K562 (cell line): ENCODE measurements around the gene SLC22A23. TPM values are rescaled to one million over a fixed set of nuclear protein-coding genes. Genes with fewer than 3 reads are reported as not detected.
A peak's percentile ranks its signal among the peaks of the same experiment; 100 is the strongest.

Experiments used
- CAMTA2 ChIP-seq: fragments of 250-450 bp; sonication (Bioruptor Pico); conservative IDR thresholded peaks from 2 replicates; pipeline ENCODE4 v1.5.1; 2022
- CBX5 ChIP-seq: IDR thresholded peaks from 2 replicates; pipeline ENCODE4 v1.6.1; 2014; ENCODE audit warnings: low read depth, borderline replicate concordance
- CREB1 ChIP-seq, 2 experiments: sonication (generic) in 1 of 2; formaldehyde crosslinking in 1 of 2; IDR thresholded peaks; 2 replicates each; pipeline versions ENCODE4 v1.6.1 to v1.8.0; 2012 to 2022; ENCODE audit warnings: inconsistent platforms in 1 of 2, mild to moderate bottlenecking in 1 of 2, missing genetic modification reagents in 1 of 2, moderate library complexity in 1 of 2
- FOXA3 ChIP-seq, 2 experiments: fragments of 450-650 bp in 1 of 2; sonication (generic) in 1 of 2; formaldehyde crosslinking; IDR thresholded peaks in 1 of 2; conservative IDR thresholded peaks in 1 of 2; 2 replicates each; pipeline versions ENCODE4 v1.4.0 to v1.8.0; 2020 to 2022; ENCODE audit warnings: mild to moderate bottlenecking in 2 of 2, missing genetic modification reagents in 1 of 2
- FOXM1 ChIP-seq, 2 experiments: fragments of 450-650 bp in 1 of 2; sonication (generic) in 1 of 2; formaldehyde crosslinking in 1 of 2; IDR thresholded peaks; 2 replicates each; pipeline versions ENCODE4 v1.6.1 to v1.9.0; 2017 to 2022; ENCODE audit warnings: low read depth in 2 of 2, mild to moderate bottlenecking in 2 of 2, missing genetic modification reagents in 1 of 2, moderate library complexity in 1 of 2
- GABPB1 ChIP-seq: sonication (generic); formaldehyde crosslinking; IDR thresholded peaks from 2 replicates; pipeline ENCODE4 v1.8.0; 2022; ENCODE audit warnings: mild to moderate bottlenecking, missing genetic modification reagents
- GTF2A2 ChIP-seq: IDR thresholded peaks from 2 replicates; pipeline ENCODE4 v1.6.1; 2016; ENCODE audit warnings: mild to moderate bottlenecking, missing genetic modification characterization, missing compliant biosample characterization
- HDAC6 ChIP-seq: IDR thresholded peaks from 2 replicates; pipeline ENCODE4 v1.6.1; 2012; ENCODE audit warnings: low read depth, mild to moderate bottlenecking, control low read depth, inconsistent platforms, low read length, moderate library complexity
- HOXB6 ChIP-seq: fragments of 250-450 bp; sonication (Bioruptor Pico); IDR thresholded peaks from 2 replicates; pipeline ENCODE4 v1.5.1; 2022; ENCODE audit warnings: mild to moderate bottlenecking, borderline replicate concordance
- KAT7 ChIP-seq: sonication (generic); formaldehyde crosslinking; IDR thresholded peaks from 2 replicates; pipeline ENCODE4 v1.8.0; 2022; ENCODE audit warnings: missing genetic modification reagents, mild to moderate bottlenecking, borderline replicate concordance
- NR1H2 ChIP-seq: sonication (generic); formaldehyde crosslinking; IDR thresholded peaks from 2 replicates; pipeline ENCODE4 v1.4.0; 2020; ENCODE audit warnings: mild to moderate bottlenecking, missing genetic modification reagents
- NR2C1 ChIP-seq, 2 experiments: fragments of 450-650 bp; IDR thresholded peaks; 2 replicates each; pipeline ENCODE4 v1.6.1; 2017; ENCODE audit warnings: mild to moderate bottlenecking in 2 of 2, antibody characterized with exemption in 1 of 2, inconsistent platforms in 1 of 2, missing compliant biosample characterization in 1 of 2, missing genetic modification characterization in 1 of 2
- NR2C2 ChIP-seq, 2 experiments: fragments of 200-800 bp in 1 of 2; sonication (Bioruptor generic) in 1 of 2; sonication (generic) in 1 of 2; formaldehyde crosslinking in 1 of 2; IDR thresholded peaks; 2 replicates each; pipeline versions ENCODE4 v1.6.1 to v1.8.0; 2016 to 2022; ENCODE audit warnings: mild to moderate bottlenecking in 1 of 2, missing compliant biosample characterization in 1 of 2, missing genetic modification characterization in 1 of 2, missing genetic modification reagents in 1 of 2
- POU5F1 ChIP-seq: fragments of 150-350 bp; IDR thresholded peaks from 2 replicates; pipeline ENCODE4 v1.6.1; 2014; ENCODE audit warnings: borderline replicate concordance, low read length, low read depth, mild to moderate bottlenecking; ENCODE audit not compliant: partially characterized antibody
- PTBP1 ChIP-seq: fragments of 200-400 bp; formaldehyde crosslinking; IDR thresholded peaks from 2 replicates; pipeline ENCODE4 v1.6.1; 2017; ENCODE audit warnings: low read depth, low read length
- RBM22 ChIP-seq: fragments of 200-400 bp; formaldehyde crosslinking; IDR thresholded peaks from 2 replicates; pipeline ENCODE4 v1.6.1; 2018; ENCODE audit warnings: low read length, low read depth; ENCODE audit not compliant: poor library complexity, severe bottlenecking
- RBM25 ChIP-seq: fragments of 200-400 bp; formaldehyde crosslinking; IDR thresholded peaks from 2 replicates; pipeline ENCODE4 v1.6.1; 2018; ENCODE audit warnings: low read length, low read depth, moderate library complexity; ENCODE audit not compliant: severe bottlenecking
- ZNF175 ChIP-seq: fragments of 200-800 bp; sonication (Bioruptor generic); IDR thresholded peaks from 2 replicates; pipeline ENCODE4 v1.6.1; 2016; ENCODE audit warnings: low read depth, mild to moderate bottlenecking, missing genetic modification characterization, missing compliant biosample characterization
- ZNF217 ChIP-seq: sonication (generic); formaldehyde crosslinking; IDR thresholded peaks from 2 replicates; pipeline ENCODE4 v1.8.0; 2022; ENCODE audit warnings: mild to moderate bottlenecking, missing genetic modification reagents
- ZNF586 ChIP-seq: fragments of 450-650 bp; formaldehyde crosslinking; conservative IDR thresholded peaks from 2 replicates; pipeline ENCODE4 v1.4.0; 2020; ENCODE audit warnings: mild to moderate bottlenecking, moderate library complexity
- ZNF644 ChIP-seq: fragments of 200-800 bp; sonication (Bioruptor generic); IDR thresholded peaks from 2 replicates; pipeline ENCODE4 v1.6.1; 2016; ENCODE audit warnings: low read depth, missing genetic modification characterization, missing compliant biosample characterization
- polyA plus RNA-seq, 8 experiments: library from polyadenylated mRNA; depleted of rRNA in 4 of 8; stranded (reverse) in 5 of 8; unstranded in 3 of 8; fragments of >200 nt; fragmentation: Nextera tagmentation in 2 of 8; fragmentation: Illumina TruSeq in 1 of 8; extraction: Ambion mirVana in 2 of 8; extraction: Trizol in 1 of 8; gene quantifications; 2 replicates each; pipeline versions ENCODE4 v1.2.1 to v1.2.3, GENCODE V29; 2011 to 2014; ENCODE audit warnings: inconsistent platforms in 1 of 8, missing spikeins in 1 of 8
- total RNA-seq, 7 experiments: library from RNA; depleted of rRNA in 6 of 7; stranded (reverse); fragments of >200 nt in 6 of 7; fragmentation: Illumina TruSeq in 2 of 7; extraction: Trizol in 2 of 7; gene quantifications; 2 replicates each; pipeline versions ENCODE4 v1.2.1 to v1.2.3, GENCODE V29; 2011 to 2021; ENCODE audit warnings: low replicate concordance in 1 of 7
- TF ChIP-seq, protein P1 (sequence below): fragments of 450-650 bp; IDR thresholded peaks from 2 replicates; pipeline ENCODE4 v1.6.1; 2016; ENCODE audit warnings: low read depth, mild to moderate bottlenecking, moderate library complexity
- TF ChIP-seq, protein P2 (sequence below): sonication (generic); formaldehyde crosslinking; IDR thresholded peaks from 2 replicates; pipeline ENCODE4 v1.8.0; 2022; ENCODE audit warnings: mild to moderate bottlenecking, missing genetic modification reagents, borderline replicate concordance

The SLC22A23 gene
- total and polyA plus RNA-seq, 9 of the 15 experiments (the other 6 are each of a cell fraction or from before 2014, with no cell fraction given): 0.30 to 8.7 (median 2.5) TPM

DNA sequence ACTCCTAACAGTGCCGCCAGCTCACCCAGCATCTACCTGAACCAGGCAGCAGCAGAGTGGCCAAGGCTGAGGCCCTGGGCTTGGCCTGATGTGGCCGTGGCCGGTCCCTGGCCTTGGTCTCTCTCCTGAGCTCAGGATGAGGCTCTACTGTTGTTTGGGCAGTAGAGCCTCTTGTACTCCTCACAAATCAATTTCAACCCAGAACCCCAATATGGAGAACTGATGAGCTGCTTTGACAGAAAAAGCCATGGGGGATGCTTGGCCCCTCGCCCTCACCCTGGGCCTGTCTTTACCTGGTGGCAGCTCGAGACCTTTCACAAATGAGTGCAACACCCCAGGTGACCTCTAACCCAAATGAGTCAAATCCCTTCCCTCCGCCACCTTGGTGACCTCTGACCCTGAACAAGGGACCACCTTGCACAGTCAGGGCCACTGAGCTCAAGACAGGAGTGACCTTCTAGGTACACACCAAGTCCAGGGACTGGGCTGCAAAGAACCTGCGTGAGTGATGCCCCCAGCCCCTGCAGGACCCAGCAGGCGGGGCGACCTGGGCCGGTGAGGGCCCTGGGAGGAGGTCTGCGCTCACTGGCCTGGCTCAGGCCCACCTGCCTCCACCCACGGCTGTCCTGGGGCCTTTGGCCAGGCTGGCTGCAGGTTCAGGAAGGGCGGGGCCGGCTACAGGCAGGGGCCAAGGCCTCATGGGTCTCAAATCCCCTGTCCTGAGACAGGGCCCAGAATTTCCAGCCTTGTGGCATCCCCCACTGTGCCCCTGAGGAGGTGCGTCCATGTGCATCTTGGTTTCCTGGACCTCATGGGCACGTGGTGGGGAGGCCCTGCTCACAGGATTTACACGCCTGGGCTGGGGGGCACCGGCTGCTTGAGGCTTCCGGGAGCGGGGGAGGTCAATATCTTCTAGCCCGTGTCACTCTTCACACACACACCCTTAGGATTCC, 167.9 kb downstream of the SLC22A23 start (continued):
- TF ChIP-seq HDAC6 (no peak), KAT7 (0 out of 2 replicates have a peak, but pooled peaks have one; percentile 64), ZNF644 (tag) (no peak; the same call in 1 of the 2 replicates), ZNF586 (no peak), GTF2A2 (tag) (no peak), FOXM1 (IDR thresholded peaks at IDR 0.05; ENCODE audit: low read depth) (no peak), FOXM1 (CRISPR knock-in tag; IDR thresholded peaks at IDR 0.05; ENCODE audit: low read depth) (no peak), NR2C2 (CRISPR knock-in tag; IDR thresholded peaks at IDR 0.05) (peak; percentile 58; the same call in 1 of the 2 replicates), NR2C2 (tag; IDR thresholded peaks at IDR 0.05) (peak; percentile 70), RBM22 (peak; percentile 39), POU5F1 (no peak), ZNF217 (CRISPR knock-in tag) (no peak), NR1H2 (CRISPR knock-in tag) (0 out of 2 replicates have a peak, but pooled peaks have one; percentile 50), FOXA3 (CRISPR knock-in tag; conservative IDR thresholded peaks at IDR 0.05 in 1 of 2, IDR thresholded peaks at IDR 0.05 in 1 of 2) (0 out of 4 replicates have a peak, but pooled peaks of 1 of the 2 experiments have one; percentile 9), PTBP1 (0 out of 2 replicates have a peak, but pooled peaks have one; percentile 9), CREB1 (IDR thresholded peaks at IDR 0.05) (no peak), CREB1 (CRISPR knock-in tag; IDR thresholded peaks at IDR 0.05) (0 out of 2 replicates have a peak, but pooled peaks have one; percentile 18), CBX5 (no peak), NR2C1 (IDR thresholded peaks at IDR 0.05) (peak; percentile 81), NR2C1 (tag; IDR thresholded peaks at IDR 0.05) (peak; percentile 84), ZNF175 (CRISPR knock-in tag) (no peak), RBM25 (no peak), CAMTA2 (CRISPR knock-in tag) (no peak), HOXB6 (CRISPR knock-in tag) (no peak), GABPB1 (CRISPR knock-in tag) (peak; percentile 7; the same call in 1 of the 2 replicates)
- TF ChIP-seq, protein P1, sequence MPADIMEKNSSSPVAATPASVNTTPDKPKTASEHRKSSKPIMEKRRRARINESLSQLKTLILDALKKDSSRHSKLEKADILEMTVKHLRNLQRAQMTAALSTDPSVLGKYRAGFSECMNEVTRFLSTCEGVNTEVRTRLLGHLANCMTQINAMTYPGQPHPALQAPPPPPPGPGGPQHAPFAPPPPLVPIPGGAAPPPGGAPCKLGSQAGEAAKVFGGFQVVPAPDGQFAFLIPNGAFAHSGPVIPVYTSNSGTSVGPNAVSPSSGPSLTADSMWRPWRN: no peak
- TF ChIP-seq, protein P2, sequence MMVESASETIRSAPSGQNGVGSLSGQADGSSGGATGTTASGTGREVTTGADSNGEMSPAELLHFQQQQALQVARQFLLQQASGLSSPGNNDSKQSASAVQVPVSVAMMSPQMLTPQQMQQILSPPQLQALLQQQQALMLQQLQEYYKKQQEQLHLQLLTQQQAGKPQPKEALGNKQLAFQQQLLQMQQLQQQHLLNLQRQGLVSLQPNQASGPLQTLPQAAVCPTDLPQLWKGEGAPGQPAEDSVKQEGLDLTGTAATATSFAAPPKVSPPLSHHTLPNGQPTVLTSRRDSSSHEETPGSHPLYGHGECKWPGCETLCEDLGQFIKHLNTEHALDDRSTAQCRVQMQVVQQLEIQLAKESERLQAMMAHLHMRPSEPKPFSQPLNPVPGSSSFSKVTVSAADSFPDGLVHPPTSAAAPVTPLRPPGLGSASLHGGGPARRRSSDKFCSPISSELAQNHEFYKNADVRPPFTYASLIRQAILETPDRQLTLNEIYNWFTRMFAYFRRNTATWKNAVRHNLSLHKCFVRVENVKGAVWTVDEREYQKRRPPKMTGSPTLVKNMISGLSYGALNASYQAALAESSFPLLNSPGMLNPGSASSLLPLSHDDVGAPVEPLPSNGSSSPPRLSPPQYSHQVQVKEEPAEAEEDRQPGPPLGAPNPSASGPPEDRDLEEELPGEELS (CRISPR knock-in tag): 0 out of 2 replicates have a peak, but pooled peaks have one; percentile 52
